ENCODE measurements around the gene CELA2B. TPM values are rescaled to one million over a fixed set of nuclear protein-coding genes. Genes with fewer than 3 reads are reported as not detected.
"Not testable (repeated sequence)": the region's sequence is repeated elsewhere in the genome, so short reads cannot be mapped to it uniquely, and the experiment has no call there.

Gene CELA2B
- total and polyA plus RNA-seq, 10 of the 15 experiments (the other 5 are each of a cell fraction or from before 2014, with no cell fraction given): not detected

GRCh38 chr1:15433471-15433870, 42.4 kb upstream of the CELA2B start:
- in situ Hi-C loops (cut with MboI): no loop called here

DNA sequence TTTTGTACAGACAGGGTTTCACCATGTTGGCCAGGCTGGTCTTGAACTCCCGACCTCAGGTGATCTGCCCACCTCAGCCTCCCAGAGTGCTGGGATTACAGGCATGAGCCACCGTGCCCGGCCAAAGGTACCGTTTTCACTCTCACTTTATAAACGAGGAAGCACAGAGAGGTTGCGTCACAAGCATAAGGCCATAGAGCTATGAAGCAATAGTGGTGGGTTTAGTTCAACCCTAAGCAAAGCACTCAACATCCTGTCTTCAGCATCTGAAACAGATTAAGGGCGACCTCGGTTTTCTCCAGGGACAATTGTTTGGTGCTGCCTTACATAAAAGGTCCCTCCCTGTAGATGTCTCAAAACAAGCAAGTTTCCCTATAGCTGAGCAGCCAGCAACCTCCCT, 41.2 kb upstream of the CELA2B start:
- BruUV-seq (replicated peaks); H4K20me1 ChIP-seq (ENCODE audit: control insufficient read depth, insufficient read depth); H3K79me2 ChIP-seq (ENCODE audit: control insufficient read depth, insufficient read depth, low read length); H3K9me3 ChIP-seq (replicated peaks; ENCODE audit: control insufficient read depth, insufficient read depth, low read length); H3K4me3 ChIP-seq; H3K36me3 ChIP-seq (ENCODE audit: control insufficient read depth in 2 of 2, insufficient read depth in 2 of 2, low read length in 1 of 2); H3K4me2 ChIP-seq (ENCODE audit: control insufficient read depth, insufficient read depth); H3K27ac ChIP-seq (ENCODE audit: control insufficient read depth, insufficient read depth); H3K27me3 ChIP-seq (replicated peaks in 1 of 2; ENCODE audit: control insufficient read depth in 2 of 2, insufficient read depth in 2 of 2, low read length in 1 of 2); in situ Hi-C loops (cut with MboI); H3K4me1 ChIP-seq (ENCODE audit: control insufficient read depth, insufficient read depth, low read length); POLR2A ChIA-PET; H2AFZ ChIP-seq (ENCODE audit: control insufficient read depth, low read depth, low read length); H3K9ac ChIP-seq (ENCODE audit: control insufficient read depth, insufficient read depth, low read length); FAIRE-seq; DNase-seq (ENCODE audit: low read depth, low spot score): not testable (repeated sequence)
- SMC1A ChIA-PET (ENCODE audit: uncharacterized antibody, unreplicated experiment): interaction anchor here (0.8 to 6.2 kb wide), 7 partner anchors 14 to 244 kb away, joined by 3 to 64 read pairs (median 3); no protein-coding TSS in a partner anchor
- RAD21 ChIA-PET (ENCODE audit: unreplicated experiment): interaction anchor here (1.0 to 1.4 kb wide), 2 partner anchors 110 to 111 kb away, joined by 3 to 6 read pairs; no protein-coding TSS in a partner anchor
- ATAC-seq: peak; percentile 14; the same call in 2 of the 3 replicates
- intact Hi-C loops (cut with micrococcal nuclease; ENCODE audit: unreplicated experiment): loop anchor here (5.0 kb wide), 2 partner anchors 298 to 308 kb away; partner anchors contain the start of gene TMEM82
- 11% methylated on average over 8 of the region's 8 CpGs for WGBS (ENCODE audit: insufficient coverage, insufficient replicate concordance, low lambda C conversion rate, missing lambda C conversion rate)
- CTCF ChIA-PET: interaction anchor here (1.7 to 10.2 kb wide), 2 partner anchors 17 to 111 kb away, joined by 4 to 178 read pairs; no protein-coding TSS in a partner anchor

More at GRCh38 chr1:15433471-15433870, 42.4 kb upstream of the CELA2B start:
- ChIA-PET SMC1A (ENCODE audit: uncharacterized antibody, unreplicated experiment) (interaction anchor here (1.6 to 6.2 kb wide), 2 partner anchors 109 to 113 kb away, joined by 4 to 64 read pairs; no protein-coding TSS in a partner anchor), CTCF (interaction anchor here (10.2 kb wide), 1 partner anchor 110 kb away, joined by 178 read pairs; no protein-coding TSS in a partner anchor), RAD21 (ENCODE audit: unreplicated experiment) (interaction anchor here (1.4 kb wide), 1 partner anchor 110 kb away, joined by 6 read pairs; no protein-coding TSS in a partner anchor), POLR2A (no interaction called here)
- BruUV-seq (replicated peaks): no TSS peak
- Histone ChIP-seq H2AFZ (ENCODE audit: control insufficient read depth, low read depth, low read length) (no peak overlapping the region), H3K4me2 (ENCODE audit: control insufficient read depth, insufficient read depth) (no peak overlapping the region), H3K27ac (ENCODE audit: control insufficient read depth, insufficient read depth) (no peak overlapping the region), H3K79me2 (ENCODE audit: control insufficient read depth, insufficient read depth, low read length) (no peaks in the 10 kb centered on the region), H3K4me1 (ENCODE audit: control insufficient read depth, insufficient read depth, low read length) (no peaks in the 10 kb centered on the region), H3K36me3 (ENCODE audit: control insufficient read depth in 2 of 2, insufficient read depth in 2 of 2, low read length in 1 of 2) (peaks cover 0 to 4% of the 10 kb centered on the region in 2 experiments; a peak in 3 of 4 replicates), H3K9ac (ENCODE audit: control insufficient read depth, insufficient read depth, low read length) (no peak overlapping the region), H3K27me3 (replicated peaks in 1 of 2; ENCODE audit: control insufficient read depth in 2 of 2, insufficient read depth in 2 of 2, low read length in 1 of 2) (no peaks in the 10 kb centered on the region), H4K20me1 (ENCODE audit: control insufficient read depth, insufficient read depth) (no peaks in the 10 kb centered on the region), H3K4me3 (no peak overlapping the region), H3K9me3 (replicated peaks; ENCODE audit: control insufficient read depth, insufficient read depth, low read length) (no peaks in the 10 kb centered on the region)
- WGBS (ENCODE audit: insufficient coverage, insufficient replicate concordance, low lambda C conversion rate, missing lambda C conversion rate): 79% methylated on average over 9 of the region's 9 CpGs
- no peak for FAIRE-seq
- ATAC-seq: no peak
- peak; percentile 38; the same call in 1 of the 2 replicates for TF ChIP-seq POLR2A (IDR thresholded peaks at IDR 0.05; ENCODE audit: low read depth, low read length)
- TF ChIP-seq, protein P1, sequence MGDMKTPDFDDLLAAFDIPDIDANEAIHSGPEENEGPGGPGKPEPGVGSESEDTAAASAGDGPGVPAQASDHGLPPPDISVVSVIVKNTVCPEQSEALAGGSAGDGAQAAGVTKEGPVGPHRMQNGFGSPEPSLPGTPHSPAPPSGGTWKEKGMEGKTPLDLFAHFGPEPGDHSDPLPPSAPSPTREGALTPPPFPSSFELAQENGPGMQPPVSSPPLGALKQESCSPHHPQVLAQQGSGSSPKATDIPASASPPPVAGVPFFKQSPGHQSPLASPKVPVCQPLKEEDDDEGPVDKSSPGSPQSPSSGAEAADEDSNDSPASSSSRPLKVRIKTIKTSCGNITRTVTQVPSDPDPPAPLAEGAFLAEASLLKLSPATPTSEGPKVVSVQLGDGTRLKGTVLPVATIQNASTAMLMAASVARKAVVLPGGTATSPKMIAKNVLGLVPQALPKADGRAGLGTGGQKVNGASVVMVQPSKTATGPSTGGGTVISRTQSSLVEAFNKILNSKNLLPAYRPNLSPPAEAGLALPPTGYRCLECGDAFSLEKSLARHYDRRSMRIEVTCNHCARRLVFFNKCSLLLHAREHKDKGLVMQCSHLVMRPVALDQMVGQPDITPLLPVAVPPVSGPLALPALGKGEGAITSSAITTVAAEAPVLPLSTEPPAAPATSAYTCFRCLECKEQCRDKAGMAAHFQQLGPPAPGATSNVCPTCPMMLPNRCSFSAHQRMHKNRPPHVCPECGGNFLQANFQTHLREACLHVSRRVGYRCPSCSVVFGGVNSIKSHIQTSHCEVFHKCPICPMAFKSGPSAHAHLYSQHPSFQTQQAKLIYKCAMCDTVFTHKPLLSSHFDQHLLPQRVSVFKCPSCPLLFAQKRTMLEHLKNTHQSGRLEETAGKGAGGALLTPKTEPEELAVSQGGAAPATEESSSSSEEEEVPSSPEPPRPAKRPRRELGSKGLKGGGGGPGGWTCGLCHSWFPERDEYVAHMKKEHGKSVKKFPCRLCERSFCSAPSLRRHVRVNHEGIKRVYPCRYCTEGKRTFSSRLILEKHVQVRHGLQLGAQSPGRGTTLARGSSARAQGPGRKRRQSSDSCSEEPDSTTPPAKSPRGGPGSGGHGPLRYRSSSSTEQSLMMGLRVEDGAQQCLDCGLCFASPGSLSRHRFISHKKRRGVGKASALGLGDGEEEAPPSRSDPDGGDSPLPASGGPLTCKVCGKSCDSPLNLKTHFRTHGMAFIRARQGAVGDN (IDR thresholded peaks at IDR 0.05): no peak
- no peak for DNase-seq (ENCODE audit: low read depth, low spot score)
- intact Hi-C loops (cut with micrococcal nuclease; ENCODE audit: unreplicated experiment): loop anchor here (5.0 kb wide), 1 partner anchor 299 kb away; no protein-coding TSS in a partner anchor

Data from GM12878 (cell line).